ENCODE results near the gene DCXR.

DCXR gene

GRCh38 chr17:81994593-81995462 is 42.7 kb downstream of the DCXR start:
- no peak for DNase-seq

GRCh38 chr17:81993729-81994592 is 43.5 kb downstream of the DCXR start:
- DNase-seq, result no peak

- DNase-seq, result peak; percentile 78
Observed at GRCh38 chr17:81992306-81993102, 45.0 kb downstream of the DCXR start.

GRCh38 chr17:81991684-81992305 is 45.7 kb downstream of the DCXR start:
- DNase-seq, result peak; percentile 88

- DNase-seq, result no peak
Observed at GRCh38 chr17:81990836-81991683, 46.4 kb downstream of the DCXR start.

- DNase-seq, result no peak
Observed at GRCh38 chr17:81987161-81987770, 50.2 kb downstream of the DCXR start.

- no peak for DNase-seq
Observed at GRCh38 chr17:81986606-81987005, 50.9 kb downstream of the DCXR start.

All from eye (tissue), 1 donor.